GM19351 (cell line): ENCODE measurements around the gene SLC7A10.
"Not testable (repeated sequence)": the region's sequence is repeated elsewhere in the genome, so short reads cannot be mapped to it uniquely, and the experiment has no call there.

Source experiments
- ATAC-seq: cut with Tn5 transposase; IDR thresholded peaks from one replicate; pipeline ENCODE4 v1.9.1; 2021; ENCODE audit warnings: mild to moderate bottlenecking, moderate library complexity; ENCODE audit not compliant: unreplicated experiment

SLC7A10 gene

GRCh38 chr19:33219261-33219815 is 6.3 kb downstream of the SLC7A10 start:
- no peak for ATAC-seq

DNA sequence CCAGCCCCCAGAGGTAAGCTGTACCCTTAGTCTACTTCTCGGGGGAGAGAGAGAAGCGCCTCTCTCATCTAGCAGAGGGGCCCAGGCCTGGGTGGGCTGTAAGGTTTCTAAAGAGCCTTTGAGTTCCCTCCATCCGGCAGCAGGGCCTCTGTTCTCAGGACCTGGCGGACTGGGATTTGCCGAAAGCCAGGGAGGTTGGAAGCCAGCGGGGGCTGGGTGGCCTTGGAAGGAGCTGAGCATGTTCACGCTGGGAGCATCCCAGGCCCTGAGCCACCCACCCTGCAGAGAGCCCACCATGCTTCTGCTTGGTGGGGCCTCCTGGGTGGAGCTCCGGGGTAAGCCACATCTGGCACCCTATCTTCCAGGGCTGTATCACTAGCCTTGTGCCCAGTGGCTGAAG is 7.8 kb downstream of the SLC7A10 start:
- ATAC-seq = no peak

- no peak for ATAC-seq
Observed at GRCh38 chr19:33216198-33216830, 9.3 kb downstream of the SLC7A10 start.

DNA sequence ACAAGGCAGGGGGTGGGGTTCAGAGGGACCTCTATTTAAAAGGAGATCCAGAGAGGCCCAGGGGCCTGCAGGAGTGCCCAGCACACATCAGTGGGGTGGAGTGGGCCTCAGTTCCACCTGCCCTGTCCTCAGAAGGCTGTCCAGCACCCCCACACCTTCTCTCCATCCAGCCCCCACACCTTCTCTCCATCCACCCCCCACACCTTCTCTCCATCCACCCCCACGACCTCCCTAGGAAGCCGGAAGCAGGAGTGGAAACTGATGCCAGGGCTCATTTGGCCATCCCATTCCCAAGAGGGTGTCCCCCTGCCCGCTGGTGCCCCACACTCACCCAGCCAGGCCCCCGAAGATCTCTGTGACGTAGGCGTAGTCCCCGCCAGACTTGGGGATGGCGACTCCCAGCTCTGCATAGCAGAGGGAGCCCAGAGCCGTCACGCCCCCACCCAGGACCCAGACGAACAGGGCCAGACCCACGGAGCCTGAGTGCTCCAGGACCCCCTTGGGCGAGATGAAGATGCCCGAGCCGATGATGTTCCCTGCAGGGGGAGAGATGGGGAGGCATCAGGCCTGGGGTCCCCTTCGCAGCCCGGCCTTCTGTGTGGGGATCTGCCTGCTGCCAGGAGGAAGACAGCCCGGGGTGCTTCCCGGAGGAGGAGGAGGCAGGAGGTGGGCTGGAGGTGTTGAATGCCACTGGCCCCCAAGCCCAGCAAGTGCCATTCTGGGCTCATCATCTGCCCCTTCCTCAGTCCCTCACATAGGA is 10.0 kb downstream of the SLC7A10 start:
- ATAC-seq = no peak

DNA sequence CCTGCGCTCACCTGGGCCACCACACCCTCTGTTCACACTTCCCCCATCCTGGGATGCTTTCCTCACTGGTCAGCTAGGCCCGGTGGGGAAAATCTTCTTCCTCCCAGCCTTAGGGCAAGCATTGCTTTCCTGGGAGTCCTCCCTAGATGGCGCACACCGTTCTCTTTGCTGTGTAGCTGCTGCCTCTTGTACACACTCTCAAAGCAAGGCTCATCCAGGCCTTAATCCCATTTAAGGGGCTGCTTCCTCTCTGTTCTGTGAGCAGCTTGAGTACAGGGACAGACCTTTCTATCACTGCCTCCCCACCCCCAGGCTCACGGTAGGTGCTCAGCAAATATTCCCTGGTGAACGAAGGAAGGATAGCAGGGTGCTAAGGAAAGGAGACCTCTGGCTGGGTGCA is 11.1 kb downstream of the SLC7A10 start:
- no peak for ATAC-seq

GRCh38 chr19:33212436-33213172 is 13.0 kb downstream of the SLC7A10 start:
- ATAC-seq = no peak

GRCh38 chr19:33211794-33212435 is 13.7 kb downstream of the SLC7A10 start:
- ATAC-seq = no peak

DNA sequence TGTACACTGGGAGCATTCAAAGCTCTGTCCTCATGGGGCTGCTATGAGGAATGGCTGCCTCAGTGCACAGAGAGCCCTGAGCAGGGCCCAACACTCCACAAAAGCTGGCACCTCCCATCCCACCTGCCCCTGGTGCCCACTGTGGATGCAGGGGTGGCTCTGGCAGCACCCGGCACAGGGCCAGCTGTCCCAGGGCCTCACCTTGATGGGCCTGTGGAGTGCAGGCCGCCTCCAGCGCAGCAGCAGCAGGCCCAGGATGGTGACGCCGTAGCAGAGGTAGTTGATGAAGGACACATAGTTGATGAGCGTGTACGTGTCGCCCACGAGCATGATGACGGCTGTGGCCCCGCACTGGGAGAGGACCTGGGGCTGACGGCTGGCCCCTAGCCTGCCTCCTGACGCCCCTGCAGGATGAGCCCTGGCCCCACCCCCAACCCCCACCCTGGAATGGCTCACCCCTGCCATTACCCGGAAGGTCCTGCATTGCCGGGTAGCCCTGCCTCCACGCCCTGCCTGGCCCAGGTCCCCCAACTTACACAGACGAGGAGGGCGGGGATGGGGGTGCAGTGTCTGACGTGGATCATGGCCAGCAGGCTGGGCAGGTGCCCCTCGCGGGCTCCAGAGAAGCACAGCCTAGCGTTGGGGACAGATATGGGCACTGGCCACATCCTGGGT is 15.2 kb downstream of the SLC7A10 start:
- no peak for ATAC-seq

GRCh38 chr19:33209850-33210230 is 15.8 kb downstream of the SLC7A10 start:
- ATAC-seq = not testable (repeated sequence)

GRCh38 chr19:33208904-33209849 is 16.5 kb downstream of the SLC7A10 start:
- ATAC-seq = no peak

- no peak for ATAC-seq
Observed at GRCh38 chr19:33208371-33208895, 17.2 kb downstream of the SLC7A10 start.

DNA sequence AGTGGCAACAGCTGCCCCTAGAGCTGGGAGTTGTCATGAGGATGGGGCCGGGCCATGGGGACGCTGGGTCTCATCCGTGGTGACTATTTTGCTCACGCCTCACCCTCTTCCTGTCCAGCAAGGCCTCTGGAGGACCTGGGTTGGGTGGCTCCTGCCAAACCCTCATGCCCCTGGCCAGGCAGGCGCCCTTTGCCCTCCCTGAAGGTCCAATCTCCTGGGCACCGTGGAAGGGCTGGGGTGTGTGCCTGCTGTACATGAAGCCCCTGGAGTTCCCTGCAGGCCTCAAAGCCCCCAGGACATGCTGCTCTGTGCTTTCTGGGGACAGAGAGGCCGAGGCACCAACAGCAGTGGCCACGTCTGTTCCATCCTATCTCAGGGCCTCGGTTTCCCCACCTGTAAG is 17.7 kb downstream of the SLC7A10 start:
- ATAC-seq = no peak

GRCh38 chr19:33207040-33207620 is 18.5 kb downstream of the SLC7A10 start:
- ATAC-seq = no peak

- ATAC-seq = no peak
Observed at GRCh38 chr19:33206261-33207039, 19.2 kb downstream of the SLC7A10 start.

GRCh38 chr19:33205531-33206260 is 20.0 kb downstream of the SLC7A10 start:
- ATAC-seq = no peak

DNA sequence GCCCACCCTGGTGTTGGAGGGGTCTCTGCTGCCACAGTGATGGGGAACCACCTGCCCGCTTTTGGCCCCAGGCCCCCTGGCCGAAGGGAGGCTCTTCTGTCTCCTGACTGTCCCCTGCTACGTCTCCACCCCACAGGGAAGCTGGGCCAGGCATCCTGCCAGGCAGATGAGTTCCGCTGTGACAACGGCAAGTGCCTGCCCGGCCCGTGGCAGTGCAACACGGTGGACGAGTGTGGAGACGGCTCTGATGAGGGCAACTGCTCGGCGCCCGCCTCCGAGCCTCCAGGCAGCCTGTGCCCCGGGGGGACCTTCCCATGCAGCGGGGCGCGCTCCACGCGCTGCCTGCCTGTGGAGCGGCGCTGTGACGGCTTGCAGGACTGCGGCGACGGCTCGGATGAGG is 20.5 kb downstream of the SLC7A10 start:
- no peak for ATAC-seq
